ENCODE measurements around the gene NOS2.
"Not testable (repeated sequence)": the region's sequence is repeated elsewhere in the genome, so short reads cannot be mapped to it uniquely, and the experiment has no call there.

GRCh38 chr17:27829888-27830287 is 29.6 kb upstream of the NOS2 start:
- TF ChIP-seq POLR2AphosphoS5, POLR2A (IDR thresholded peaks at IDR 0.05): not testable (repeated sequence)

Measured in spleen (tissue), 3 donors.